GM12878 (cell line): ENCODE results near the gene CREB5. TPM values are rescaled to one million over a fixed set of nuclear protein-coding genes. Genes with fewer than 3 reads are reported as not detected.

Experiments
- ATAC-seq: fragments of 200-7000 bp; cut with Tn5 transposase; 3 replicates; pipeline ENCODE4 v1.9.1; 2020; ENCODE audit warnings: mild to moderate bottlenecking, moderate library complexity
- BruUV-seq: library from RNA; stranded (reverse); fragments of 400-500 nt; replicated peaks from 2 replicates; lab custom pipeline; 2021; lab: Mats Ljungman, UMichigan
- CTCF ChIA-PET: fragments of 300-600 bp; sonication (Branson Sonifier 250); formaldehyde crosslinking; extraction: SDS; loops from one replicate; lab custom pipeline; 2021; ENCODE audit warnings: inconsistent platforms; lab: Yijun Ruan, JAX
- POLR2A ChIA-PET: fragments of 350-600 bp; formaldehyde crosslinking; extraction: SDS; loops from one replicate; lab custom pipeline; 2021; ENCODE audit warnings: inconsistent platforms; lab: Charles Lee
- RAD21 ChIA-PET: fragments of 300-600 bp; sonication (Branson Sonifier 250); formaldehyde crosslinking; loops from one replicate; lab custom pipeline; 2023; ENCODE audit warnings: antibody characterized with exemption; ENCODE audit not compliant: unreplicated experiment; lab: Charles Lee
- SMC1A ChIA-PET: fragments of 300-600 bp; sonication (Branson Sonifier 250); formaldehyde crosslinking; loops from one replicate; lab custom pipeline; 2023; ENCODE audit not compliant: unreplicated experiment, uncharacterized antibody; lab: Charles Lee
- DNase-seq: peaks from one replicate; pipeline ENCODE4 v3.0.0-alpha.2; 2011; ENCODE audit warnings: low read depth, low spot score
- FAIRE-seq: peaks from 3 replicates; lab custom pipeline; 2011; peaks lifted over from hg19 to GRCh38; lab: Jason Lieb, UNC
- H2AFZ ChIP-seq: 2 replicates; pipeline ENCODE4 v1.6.0; 2011; ENCODE audit warnings: low read depth, low read length, control low read depth; ENCODE audit not compliant: control insufficient read depth
- H3K27ac ChIP-seq: 2 replicates; pipeline ENCODE4 v1.5.1; 2011; ENCODE audit warnings: control low read depth; ENCODE audit not compliant: control insufficient read depth, insufficient read depth
- H3K27me3 ChIP-seq, 2 experiments: replicated peaks in 1 of 2; 2 replicates each; pipeline versions ENCODE4 v1.6.0 to v1.6.1; 2011; ENCODE audit warnings: low read length in 1 of 2; ENCODE audit not compliant: control insufficient read depth in 2 of 2, insufficient read depth in 2 of 2
- H3K36me3 ChIP-seq, 2 experiments: 2 replicates each; pipeline ENCODE4 v1.5.1; 2011; ENCODE audit warnings: low read length in 1 of 2; ENCODE audit not compliant: control insufficient read depth in 2 of 2, insufficient read depth in 2 of 2
- H3K4me1 ChIP-seq: 2 replicates; pipeline ENCODE4 v1.6.1; 2011; ENCODE audit warnings: mild to moderate bottlenecking, low read length, moderate library complexity, mixed read lengths; ENCODE audit not compliant: control insufficient read depth, insufficient read depth
- H3K4me2 ChIP-seq: 2 replicates; pipeline ENCODE4 v1.6.0; 2011; ENCODE audit warnings: control low read depth; ENCODE audit not compliant: control insufficient read depth, insufficient read depth
- H3K4me3 ChIP-seq: fragments of 200-600 bp; sonication (generic); 2 replicates; pipeline ENCODE4 v1.5.1; 2016
- H3K79me2 ChIP-seq: 2 replicates; pipeline ENCODE4 v1.6.0; 2011; ENCODE audit warnings: low read length; ENCODE audit not compliant: control insufficient read depth, insufficient read depth
- H3K9ac ChIP-seq: 2 replicates; pipeline ENCODE4 v1.8.0; 2011; ENCODE audit warnings: low read length, control low read depth, mixed read lengths; ENCODE audit not compliant: control insufficient read depth, insufficient read depth
- H3K9me3 ChIP-seq: replicated peaks from 3 replicates; pipeline ENCODE4 v1.5.1; 2011; ENCODE audit warnings: mild to moderate bottlenecking, low read length; ENCODE audit not compliant: control insufficient read depth, insufficient read depth
- H4K20me1 ChIP-seq: 2 replicates; pipeline ENCODE4 v1.6.0; 2011; ENCODE audit not compliant: control insufficient read depth, insufficient read depth
- E4F1 ChIP-seq: fragments of 450-650 bp; IDR thresholded peaks from 2 replicates; pipeline ENCODE4 v1.6.1; 2018; ENCODE audit warnings: borderline replicate concordance, mild to moderate bottlenecking; ENCODE audit not compliant: partially characterized antibody
- EGR1 ChIP-seq, 2 experiments: IDR thresholded peaks; 1 replicate in 1 of 2; 2 replicates in 1 of 2; pipeline ENCODE4 v1.6.1; 2011 to 2012; ENCODE audit warnings: low read depth in 2 of 2, low read length in 2 of 2, borderline replicate concordance in 1 of 2, mild to moderate bottlenecking in 1 of 2, moderate library complexity in 1 of 2
- EP300 ChIP-seq, 2 experiments: fragments of 150-350 bp in 1 of 2; IDR thresholded peaks; 2 replicates each; pipeline ENCODE4 v1.6.1; 2011 to 2012; ENCODE audit warnings: low read depth in 2 of 2, low read length in 2 of 2, borderline replicate concordance in 1 of 2, improper control_type of control experiment in 1 of 2, inconsistent platforms in 1 of 2; ENCODE audit not compliant: control insufficient read depth in 1 of 2
- IRF5 ChIP-seq: fragments of 450-650 bp; IDR thresholded peaks from 2 replicates; pipeline ENCODE4 v1.6.1; 2017; ENCODE audit warnings: borderline replicate concordance
- JUND ChIP-seq: IDR thresholded peaks from 2 replicates; pipeline ENCODE4 v1.6.1; 2012; ENCODE audit warnings: low read depth, mild to moderate bottlenecking, low read length, improper control_type of control experiment, moderate library complexity
- MXI1 ChIP-seq: fragments of 150-350 bp; IDR thresholded peaks from 2 replicates; pipeline ENCODE4 v1.6.1; 2011; ENCODE audit warnings: low read depth, mild to moderate bottlenecking, inconsistent platforms, low read length, improper control_type of control experiment
- PAX5 ChIP-seq: IDR thresholded peaks from 2 replicates; pipeline ENCODE4 v1.6.1; 2011; ENCODE audit warnings: low read depth, low read length, borderline replicate concordance
- PRDM15 ChIP-seq: fragments of 450-650 bp; formaldehyde crosslinking; IDR thresholded peaks from 2 replicates; pipeline ENCODE4 v1.4.0; 2020; ENCODE audit warnings: mild to moderate bottlenecking, moderate library complexity
- RELA ChIP-seq: fragments of 450-650 bp; IDR thresholded peaks from 2 replicates; pipeline ENCODE4 v1.8.0; 2014; ENCODE audit warnings: borderline replicate concordance; ENCODE audit not compliant: partially characterized antibody
- RUNX3 ChIP-seq: IDR thresholded peaks from 2 replicates; pipeline ENCODE4 v1.6.1; 2012; ENCODE audit warnings: low read length, inconsistent platforms
- SMARCA5 ChIP-seq: fragments of 450-650 bp; IDR thresholded peaks from 2 replicates; pipeline ENCODE4 v1.6.1; 2017; ENCODE audit warnings: mild to moderate bottlenecking
- SP1 ChIP-seq: IDR thresholded peaks from one replicate; pipeline ENCODE4 v1.6.1; 2011; ENCODE audit warnings: low read depth, low read length
- TCF3 ChIP-seq: IDR thresholded peaks from 2 replicates; pipeline ENCODE4 v1.6.1; 2012; ENCODE audit warnings: low read depth, mild to moderate bottlenecking, low read length, borderline replicate concordance; ENCODE audit not compliant: insufficient read depth
- ZNF274 ChIP-seq: IDR thresholded peaks from one replicate; pipeline ENCODE4 v1.8.0; 2011; ENCODE audit not compliant: insufficient read length, insufficient read depth
- WGBS: methylation state at CpG from one replicate; pipeline ENCODE4 v1.1.6; 2016; ENCODE audit warnings: low lambda C conversion rate; ENCODE audit not compliant: insufficient replicate concordance, insufficient coverage; ENCODE audit errors: missing lambda C conversion rate; 5-methylcytosine and 5-hydroxymethylcytosine counted together
- in situ Hi-C: fragments of 300-500 bp; cut with MboI; formaldehyde crosslinking; loops from 9 replicates; pipeline ENCODE4 v1.14.3; 2018; ENCODE audit warnings: mixed read lengths
- intact Hi-C: fragments of 100-400 bp; cut with micrococcal nuclease; formaldehyde crosslinking; loops from one replicate; pipeline ENCODE4 v1.14.2; 2022; ENCODE audit not compliant: unreplicated experiment
- polyA plus RNA-seq, 11 experiments: library from polyadenylated mRNA; depleted of rRNA in 4 of 11; unstranded in 6 of 11; stranded (reverse) in 5 of 11; fragments of >200 nt; fragmentation: Nextera tagmentation in 4 of 11; fragmentation: Illumina TruSeq in 1 of 11; extraction: Ambion mirVana in 4 of 11; extraction: Trizol in 1 of 11; gene quantifications; 1 replicate in 1 of 11; 2 replicates in 10 of 11; pipeline versions ENCODE4 v1.2.1 to v1.2.3, GENCODE V29; 2011 to 2016; ENCODE audit warnings: inconsistent platforms in 2 of 11, missing spikeins in 2 of 11, low read depth in 1 of 11
- total RNA-seq, 4 experiments: library from RNA; depleted of rRNA in 3 of 4; stranded (reverse); fragments of >200 nt in 3 of 4; fragmentation: Illumina TruSeq in 1 of 4; extraction: Trizol in 1 of 4; gene quantifications; 2 replicates each; pipeline versions ENCODE4 v1.2.1 to v1.2.3, GENCODE V29; 2013 to 2021

Gene CREB5
- total and polyA plus RNA-seq, 10 of the 15 experiments (the other 5 are each of a cell fraction or from before 2014, with no cell fraction given) = 12.9 to 74.1 (median 53.0) TPM

GRCh38 chr7:28588602-28589001 lies 176.3 kb downstream of the CREB5 start:
- no peaks in the 10 kb centered on the region for H3K27me3 ChIP-seq
- no peak for TF ChIP-seq SP1
- no peak for TF ChIP-seq PRDM15 (CRISPR knock-in tag)
- no peak for TF ChIP-seq RUNX3
- no peak for TF ChIP-seq PAX5
- no peak for TF ChIP-seq MXI1
- TF ChIP-seq E4F1 = no peak
- TF ChIP-seq RELA = no peak
- no peak for TF ChIP-seq IRF5
- no peak for TF ChIP-seq ZNF274
- no peak for TF ChIP-seq EGR1 (IDR thresholded peaks at IDR 0.05; ENCODE audit: borderline replicate concordance in 1 of 2, low read depth in 2 of 2, low read length in 2 of 2)
- TF ChIP-seq JUND = no peak
- TF ChIP-seq TCF3 = no peak
- no peak for TF ChIP-seq SMARCA5
- TF ChIP-seq EP300 (IDR thresholded peaks at IDR 0.05; ENCODE audit: borderline replicate concordance in 1 of 2, control insufficient read depth in 1 of 2, low read depth in 2 of 2, low read length in 2 of 2) = no peak
- H3K4me2 ChIP-seq = no peak overlapping the region
- H3K79me2 ChIP-seq = no peaks in the 10 kb centered on the region
- BruUV-seq = no TSS peak
- no peak for FAIRE-seq
- no peak overlapping the region for H3K4me3 ChIP-seq
- H3K36me3 ChIP-seq = peaks cover 0 to 5% of the 10 kb centered on the region in 2 experiments; a peak in 2 of 4 replicates
- WGBS = 61% methylated on average over 5 of the region's 5 CpGs
- POLR2A ChIA-PET = interaction anchor here (1.0 to 1.3 kb wide), 2 partner anchors 13 to 26 kb away, joined by 3 read pairs; no protein-coding TSS in a partner anchor
- no peak for ATAC-seq
- no peak overlapping the region for H3K9ac ChIP-seq
- in situ Hi-C loops (no loop called here), intact Hi-C loops (no loop called here)
- no peak overlapping the region for H2AFZ ChIP-seq
- no peaks in the 10 kb centered on the region for H3K9me3 ChIP-seq
- H3K27ac ChIP-seq = no peak overlapping the region
- RAD21 ChIA-PET = no interaction called here
- no peaks in the 10 kb centered on the region; the same call in 1 of the 2 replicates for H4K20me1 ChIP-seq
- CTCF ChIA-PET = interaction anchor here (1.2 kb wide), 1 partner anchor 15 kb away, joined by 3 read pairs; no protein-coding TSS in a partner anchor
- SMC1A ChIA-PET = interaction anchor here (0.6 to 2.8 kb wide), 9 partner anchors 9 to 38 kb away, joined by 3 to 12 read pairs (median 3); no protein-coding TSS in a partner anchor
- DNase-seq = no peak
- H3K4me1 ChIP-seq = no peaks in the 10 kb centered on the region
